HG03354 (cell line): Measurements from ENCODE around the gene SLC9A7.

ENCODE experiments used
- ATAC-seq: cut with Tn5 transposase; IDR thresholded peaks from one replicate; pipeline ENCODE4 v1.9.1; 2021; ENCODE audit warnings: mild to moderate bottlenecking; ENCODE audit not compliant: unreplicated experiment, poor library complexity, severe bottlenecking

SLC9A7 gene

GRCh38 chrX:46624090-46624786 is 134.7 kb downstream of the SLC9A7 start:
- no peak for ATAC-seq

DNA sequence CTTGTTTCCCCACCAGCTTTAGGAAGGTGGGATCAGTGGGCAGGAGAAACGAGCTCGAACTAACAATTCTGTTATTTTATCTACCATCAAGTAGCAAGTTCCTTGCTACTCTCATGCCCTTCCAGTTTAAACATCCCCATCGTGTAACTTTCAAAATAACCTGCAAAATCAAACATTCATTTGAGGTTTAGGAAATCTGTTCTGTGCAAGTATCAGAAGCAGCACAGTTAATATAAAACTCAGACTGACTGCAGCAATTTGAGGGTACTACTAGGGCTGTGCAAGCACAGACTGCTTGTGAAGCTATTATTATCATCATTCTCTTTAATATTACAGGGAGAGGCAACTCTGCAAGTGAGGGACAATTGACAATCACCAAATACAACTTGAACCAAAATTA is 137.3 kb downstream of the SLC9A7 start:
- ATAC-seq = no peak

DNA sequence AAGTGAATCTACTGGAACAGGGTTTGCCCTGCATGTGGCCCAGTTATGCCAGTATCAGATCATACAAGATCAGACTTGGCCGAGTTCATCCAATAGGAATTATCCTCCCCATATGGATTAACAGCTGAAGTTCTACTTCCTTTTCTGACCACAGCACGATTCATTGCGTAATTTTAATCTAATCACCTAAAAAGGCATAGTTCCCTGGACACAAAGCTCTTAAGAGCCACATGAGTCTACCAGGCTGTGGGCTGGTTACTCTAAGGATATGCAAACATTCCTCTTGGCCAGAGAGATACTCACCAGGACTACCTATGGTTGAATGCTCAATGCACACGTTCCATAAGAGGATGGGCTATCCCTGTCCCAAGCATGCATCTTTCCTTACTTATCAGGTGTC is 138.4 kb downstream of the SLC9A7 start:
- ATAC-seq = no peak

- no peak for ATAC-seq
Measured at GRCh38 chrX:46618947-46619346, 140.0 kb downstream of the SLC9A7 start.

GRCh38 chrX:46617906-46618305 is 141.0 kb downstream of the SLC9A7 start:
- ATAC-seq = no peak

- ATAC-seq = no peak
Measured at GRCh38 chrX:46611658-46612362, 147.1 kb downstream of the SLC9A7 start.

DNA sequence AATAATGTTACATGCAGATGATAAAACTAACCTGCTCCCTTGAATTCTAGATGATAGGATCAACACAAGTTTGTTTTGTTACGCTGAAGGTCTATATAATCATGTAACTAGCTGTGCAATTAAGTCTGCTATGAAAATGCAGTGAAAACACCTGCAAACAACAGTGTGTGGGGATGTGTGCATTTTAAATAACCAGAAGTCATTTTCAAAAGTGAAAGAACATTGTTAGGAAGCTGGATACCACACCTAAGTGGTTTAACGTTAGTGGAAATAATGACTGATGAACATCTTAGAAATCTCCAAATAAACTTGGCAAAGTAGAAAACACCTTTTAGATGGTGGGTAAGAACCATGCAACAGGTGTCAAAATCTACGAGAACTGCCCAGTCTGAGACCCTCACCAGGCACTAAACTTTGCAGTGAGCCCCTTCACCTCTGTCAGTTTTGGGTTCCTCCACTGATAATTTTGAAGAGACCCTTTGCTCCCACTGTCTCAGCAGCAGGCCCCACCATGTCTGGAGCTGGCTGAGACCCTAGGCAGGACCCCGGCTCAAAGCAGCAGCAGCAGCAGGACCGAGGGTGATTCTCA is 148.8 kb downstream of the SLC9A7 start:
- ATAC-seq = no peak

- ATAC-seq = no peak
Measured at GRCh38 chrX:46607916-46608315, 151.0 kb downstream of the SLC9A7 start.

GRCh38 chrX:46602468-46603102 is 156.3 kb downstream of the SLC9A7 start:
- ATAC-seq = no peak

GRCh38 chrX:46601283-46601682 is 157.6 kb downstream of the SLC9A7 start:
- no peak for ATAC-seq

GRCh38 chrX:46599051-46599560 is 159.8 kb downstream of the SLC9A7 start:
- ATAC-seq = no peak

DNA sequence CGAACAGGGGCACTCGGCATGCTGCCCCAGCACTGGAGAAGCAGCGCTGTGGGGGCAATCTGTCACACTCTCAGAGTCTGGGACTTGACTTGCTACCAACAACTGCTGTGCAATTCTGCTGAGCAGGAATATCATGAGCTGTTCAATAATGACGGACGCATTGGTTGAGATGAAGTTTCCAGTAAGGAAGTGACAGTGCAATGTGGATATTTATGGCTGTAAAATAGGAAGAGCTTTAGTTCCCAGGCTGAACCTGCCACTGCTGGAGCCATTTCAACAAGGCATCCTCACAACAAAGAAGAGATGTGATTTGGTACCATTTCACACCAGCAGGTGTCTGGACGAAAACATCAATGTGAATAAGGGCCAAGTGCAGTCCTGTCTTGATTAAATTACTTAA is 161.1 kb downstream of the SLC9A7 start:
- ATAC-seq = no peak

DNA sequence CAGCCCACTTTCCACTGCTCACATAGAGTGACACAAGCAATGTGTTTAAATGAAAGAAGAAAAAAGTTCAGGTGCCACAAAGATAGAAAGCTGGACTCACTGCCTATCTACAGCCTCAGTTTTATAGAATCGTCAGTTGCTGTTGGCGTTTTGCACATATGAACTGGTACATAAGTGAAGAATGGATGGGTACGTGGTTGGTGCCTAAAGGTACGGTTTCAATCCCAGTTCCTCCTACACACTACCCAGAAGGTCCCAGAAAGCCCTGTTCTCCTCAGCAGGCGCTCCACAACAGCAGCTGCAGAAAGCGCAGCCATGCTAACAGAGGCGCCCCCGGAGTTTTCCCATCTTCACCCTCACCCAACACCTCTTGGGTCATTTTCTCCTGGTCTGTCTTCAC is 161.7 kb downstream of the SLC9A7 start:
- no peak for ATAC-seq

DNA sequence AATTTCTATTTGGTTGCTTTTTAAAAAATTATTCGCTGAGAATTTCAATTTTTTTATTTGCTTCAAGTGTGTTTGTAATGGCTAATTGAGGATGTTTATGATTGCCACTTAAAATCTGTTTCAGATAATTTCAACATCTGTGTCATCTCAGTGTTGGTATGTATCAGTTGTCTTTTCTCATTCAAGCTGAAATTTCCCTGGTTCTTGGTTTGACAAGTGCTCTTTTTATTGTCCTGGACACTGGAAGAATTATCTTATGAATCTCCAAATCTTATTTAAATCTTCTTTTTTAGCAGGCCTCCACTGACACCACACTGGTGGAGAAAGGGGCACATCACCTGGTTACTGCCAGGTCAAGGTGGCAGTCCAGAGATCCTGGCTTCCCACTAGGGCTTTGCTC is 163.8 kb downstream of the SLC9A7 start:
- ATAC-seq = no peak

DNA sequence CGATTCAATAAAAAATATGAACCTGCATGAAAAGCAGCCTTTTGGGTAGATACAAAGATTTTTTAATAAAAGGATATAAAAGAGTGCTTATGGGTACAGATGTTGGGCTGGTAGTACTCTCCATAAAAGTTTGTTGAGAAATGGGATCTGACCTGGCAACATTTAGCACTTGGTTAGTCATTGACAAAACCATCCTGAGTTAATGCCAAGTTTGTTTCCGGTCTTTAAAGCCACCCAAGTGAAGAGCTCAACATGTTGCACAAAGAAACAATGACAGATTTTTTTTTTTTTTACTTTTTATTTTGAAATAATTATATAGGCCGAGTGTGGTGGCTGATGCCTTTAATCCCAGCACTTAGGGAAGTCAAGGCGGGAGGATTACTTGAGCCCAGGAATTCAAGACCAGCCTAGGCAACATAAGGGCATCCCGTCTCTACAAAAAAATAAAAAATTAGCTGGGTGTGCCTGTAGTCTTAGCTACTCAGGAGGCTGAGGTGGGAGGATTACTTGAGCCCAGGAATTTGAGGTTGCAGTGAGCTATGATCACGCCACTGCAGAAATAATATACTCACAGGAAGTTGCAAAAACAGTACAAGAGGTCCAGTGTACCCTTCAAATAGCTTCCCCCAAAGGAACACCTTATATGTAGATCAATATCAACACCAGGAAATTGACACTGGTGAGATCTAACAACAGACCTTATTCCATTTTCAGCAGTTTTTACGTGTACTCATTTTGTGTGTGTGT is 168.8 kb downstream of the SLC9A7 start:
- ATAC-seq = no peak

DNA sequence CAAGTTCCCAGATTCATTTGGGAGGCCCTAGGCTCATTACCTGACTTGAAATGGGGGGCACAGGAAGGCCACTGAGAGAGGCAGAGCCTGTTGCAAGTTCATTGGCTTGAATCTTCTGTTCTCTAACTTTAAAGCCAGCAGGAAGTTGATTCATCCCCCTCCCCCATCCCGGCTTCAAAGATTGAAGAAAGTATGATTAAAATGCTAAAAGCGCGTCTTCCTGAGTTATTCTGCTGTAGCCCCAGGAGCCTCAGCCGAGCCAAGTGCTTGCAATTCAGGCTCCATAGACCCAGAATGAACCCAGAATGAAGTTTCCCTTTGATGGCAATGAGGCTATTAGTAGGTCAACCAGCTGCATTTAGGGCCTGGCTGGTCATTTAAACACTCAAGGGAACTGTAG is 170.7 kb downstream of the SLC9A7 start:
- ATAC-seq = no peak

DNA sequence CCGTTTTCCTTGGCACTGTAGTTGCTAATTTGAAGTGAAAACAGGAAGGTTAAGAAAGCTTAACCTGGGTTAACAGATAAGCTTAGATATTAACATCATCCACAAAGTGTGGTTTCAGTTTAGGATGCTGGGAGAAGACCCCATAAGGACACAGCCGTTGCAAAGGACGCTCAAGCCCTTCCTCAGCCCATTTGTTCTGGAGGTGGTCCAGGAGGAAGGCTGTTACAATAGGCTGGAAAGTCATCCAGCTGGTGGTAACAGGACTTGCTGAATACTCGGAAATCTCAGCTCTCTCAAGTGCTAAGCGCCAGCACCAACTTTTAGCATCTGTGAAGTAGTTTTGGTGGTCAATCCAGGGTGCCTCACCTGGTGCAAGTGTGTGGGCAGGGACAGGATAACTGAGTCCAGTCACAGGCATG is 171.2 kb downstream of the SLC9A7 start:
- ATAC-seq = no peak

GRCh38 chrX:46587158-46587557 is 171.8 kb downstream of the SLC9A7 start:
- peak; percentile 72 for ATAC-seq

DNA sequence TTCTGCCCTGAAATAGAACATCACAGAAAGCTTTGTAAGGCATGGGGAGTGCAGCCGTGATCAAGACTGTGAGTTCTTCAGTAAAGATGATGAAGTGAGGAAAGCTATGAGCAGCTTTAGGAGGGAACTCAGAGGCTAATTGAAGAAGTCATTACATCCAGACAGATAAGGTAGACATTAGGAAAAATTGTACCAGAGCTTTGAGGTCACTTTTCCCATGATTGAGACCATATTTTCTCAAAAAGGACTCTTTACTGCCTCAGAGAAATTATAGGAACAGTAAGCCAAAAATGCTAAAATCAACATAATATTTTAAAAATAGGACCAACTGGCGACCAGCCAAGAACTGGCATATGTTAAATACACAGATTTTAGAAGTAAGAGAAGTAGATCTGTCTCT is 174.2 kb downstream of the SLC9A7 start:
- no peak for ATAC-seq

DNA sequence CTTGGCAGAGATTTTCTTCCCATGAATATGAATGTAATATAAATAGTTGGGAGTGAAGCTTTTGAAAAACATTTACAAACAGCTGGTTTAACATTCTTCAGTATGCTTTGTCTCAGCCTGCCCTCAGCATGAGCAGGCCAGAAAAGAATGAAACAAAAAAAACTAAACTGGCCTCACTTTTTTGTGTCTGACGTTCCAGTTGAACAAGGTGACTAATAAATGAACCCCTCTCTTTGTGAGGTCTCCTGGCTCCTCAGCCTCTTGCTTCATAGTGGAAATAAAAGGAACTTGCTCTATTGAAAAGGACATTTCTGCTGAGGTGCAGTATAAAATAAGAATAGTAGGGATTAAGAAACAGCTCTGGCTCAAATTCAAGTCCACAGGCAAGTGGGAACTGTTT is 176.0 kb downstream of the SLC9A7 start:
- no peak for ATAC-seq
